Activated B cell treated with CpG ODN at 0.5 μM for 24 hours (primary cell): Measurements from ENCODE around the gene CLNK. TPM values are rescaled to one million over a fixed set of nuclear protein-coding genes. Genes with fewer than 3 reads are reported as not detected.

ENCODE experiments used
- ATAC-seq: fragments of 200-7000 bp; cut with Tn5 transposase; one replicate; pipeline ENCODE4 v1.10.0; 2021; ENCODE audit warnings: low read depth, mild to moderate bottlenecking, moderate library complexity
- CTCF ChIA-PET: fragments of 350-600 bp; sonication (Branson Sonifier 250); formaldehyde crosslinking; loops from one replicate; lab custom pipeline; 2021; ENCODE audit warnings: antibody characterized with exemption; lab: Charles Lee
- POLR2A ChIA-PET: fragments of 350-600 bp; sonication (Branson Sonifier 250); formaldehyde crosslinking; loops from one replicate; lab custom pipeline; 2021; ENCODE audit warnings: antibody characterized with exemption; lab: Charles Lee
- DNase-seq: peaks from one replicate; pipeline ENCODE4 v3.0.0; 2022
- H3K27ac Mint-ChIP-seq: one replicate; pipeline ENCODE4 v1.8.0; 2020; ENCODE audit warnings: mixed read lengths
- H3K27me3 Mint-ChIP-seq: one replicate; pipeline ENCODE4 v1.8.0; 2021; ENCODE audit warnings: mixed read lengths
- H3K36me3 Mint-ChIP-seq: one replicate; pipeline ENCODE4 v1.8.0; 2021; ENCODE audit warnings: low read depth, mixed read lengths
- H3K4me1 Mint-ChIP-seq: one replicate; pipeline ENCODE4 v1.8.0; 2021; ENCODE audit warnings: mixed read lengths
- H3K4me3 Mint-ChIP-seq: one replicate; pipeline ENCODE4 v1.8.0; 2020; ENCODE audit warnings: mild to moderate bottlenecking, mixed read lengths
- H3K9me3 Mint-ChIP-seq: one replicate; pipeline ENCODE4 v1.8.0; 2020; ENCODE audit warnings: mixed read lengths
- intact Hi-C: fragments of 100-400 bp; cut with micrococcal nuclease; formaldehyde crosslinking; loops from one replicate; pipeline ENCODE4 v1.15.1; 2024
- total RNA-seq: library from RNA; stranded (reverse); gene quantifications from 2 replicates; pipeline ENCODE4 v1.2.3, GENCODE V29; 2022
- TF ChIP-seq, protein P1 (sequence below): fragments of 200-600 bp; IDR thresholded peaks from one replicate; pipeline ENCODE4 v1.8.0; 2022; ENCODE audit warnings: antibody characterized with exemption, mild to moderate bottlenecking

Gene CLNK
- total RNA-seq, 1 donor from 2014 or later, result 0.58 TPM

DNA sequence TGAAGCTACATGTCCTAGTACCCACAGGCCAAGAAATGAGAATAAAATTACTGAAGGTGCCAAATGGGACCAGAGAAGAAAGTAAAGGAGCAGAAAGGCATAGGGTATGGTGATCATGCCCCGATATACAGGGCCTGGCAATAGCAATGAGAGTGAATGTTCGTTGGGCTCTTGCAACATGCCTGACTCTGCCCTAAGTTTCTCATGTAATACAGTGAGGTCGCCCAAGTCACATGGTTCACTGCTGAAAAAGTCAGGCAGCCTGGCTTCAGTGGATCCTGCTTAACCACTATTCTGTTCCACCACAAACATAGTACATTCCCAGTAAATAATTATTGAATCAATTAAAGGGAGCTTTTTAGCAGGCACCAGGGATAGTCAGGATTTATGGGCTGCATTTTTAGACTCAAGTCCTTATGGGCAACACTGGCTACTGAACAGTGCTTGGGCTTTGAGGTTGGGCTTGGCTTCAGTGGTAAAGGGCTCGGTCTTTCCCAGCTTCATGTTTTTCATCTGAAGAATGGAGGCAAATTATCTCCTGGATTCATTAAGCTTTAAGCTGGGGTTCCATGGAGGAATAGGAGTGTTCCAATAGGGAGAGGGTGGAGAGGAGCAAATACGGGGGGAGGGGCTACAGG is 160.3 kb downstream of the CLNK start:
- no peak for ATAC-seq
- H3K27me3 Mint-ChIP-seq, result peaks cover 3% of the 10 kb centered on the region
- DNase-seq, result no peak
- TF ChIP-seq, protein P1, sequence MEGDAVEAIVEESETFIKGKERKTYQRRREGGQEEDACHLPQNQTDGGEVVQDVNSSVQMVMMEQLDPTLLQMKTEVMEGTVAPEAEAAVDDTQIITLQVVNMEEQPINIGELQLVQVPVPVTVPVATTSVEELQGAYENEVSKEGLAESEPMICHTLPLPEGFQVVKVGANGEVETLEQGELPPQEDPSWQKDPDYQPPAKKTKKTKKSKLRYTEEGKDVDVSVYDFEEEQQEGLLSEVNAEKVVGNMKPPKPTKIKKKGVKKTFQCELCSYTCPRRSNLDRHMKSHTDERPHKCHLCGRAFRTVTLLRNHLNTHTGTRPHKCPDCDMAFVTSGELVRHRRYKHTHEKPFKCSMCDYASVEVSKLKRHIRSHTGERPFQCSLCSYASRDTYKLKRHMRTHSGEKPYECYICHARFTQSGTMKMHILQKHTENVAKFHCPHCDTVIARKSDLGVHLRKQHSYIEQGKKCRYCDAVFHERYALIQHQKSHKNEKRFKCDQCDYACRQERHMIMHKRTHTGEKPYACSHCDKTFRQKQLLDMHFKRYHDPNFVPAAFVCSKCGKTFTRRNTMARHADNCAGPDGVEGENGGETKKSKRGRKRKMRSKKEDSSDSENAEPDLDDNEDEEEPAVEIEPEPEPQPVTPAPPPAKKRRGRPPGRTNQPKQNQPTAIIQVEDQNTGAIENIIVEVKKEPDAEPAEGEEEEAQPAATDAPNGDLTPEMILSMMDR, result no peak
- intact Hi-C loops, result no loop called here
- H3K36me3 Mint-ChIP-seq, result no peaks in the 10 kb centered on the region
- ChIA-PET POLR2A (no interaction called here), CTCF (no interaction called here)
- H3K9me3 Mint-ChIP-seq, result no peaks in the 10 kb centered on the region
- no peak overlapping the region for H3K27ac Mint-ChIP-seq
- H3K4me3 Mint-ChIP-seq, result no peak overlapping the region
- H3K4me1 Mint-ChIP-seq, result no peaks in the 10 kb centered on the region

DNA sequence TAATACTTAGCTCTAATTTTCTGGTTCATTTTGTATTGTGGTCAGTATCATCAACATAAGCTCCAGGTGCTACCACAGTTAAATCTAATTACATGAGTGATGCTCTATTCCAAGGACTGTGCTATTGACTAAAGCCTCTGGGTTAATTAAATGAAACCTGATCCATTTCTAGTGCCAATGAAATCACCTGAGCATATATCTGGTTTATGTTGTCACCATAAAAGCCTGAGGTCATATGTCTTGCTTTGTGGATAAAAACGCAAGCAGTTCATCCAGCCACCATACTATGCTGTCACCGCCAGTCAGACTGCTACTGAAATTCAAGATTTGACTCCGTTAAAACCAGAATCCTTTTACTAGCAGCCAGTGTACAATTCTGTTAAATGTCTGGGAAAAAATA is 163.1 kb downstream of the CLNK start:
- Mint-ChIP-seq H3K27me3 (peaks cover 3% of the 10 kb centered on the region), H3K36me3 (no peaks in the 10 kb centered on the region), H3K4me1 (no peaks in the 10 kb centered on the region), H3K9me3 (no peaks in the 10 kb centered on the region), H3K27ac (no peak overlapping the region), H3K4me3 (no peak overlapping the region)
- no peak for ATAC-seq
- no peak for DNase-seq
- POLR2A ChIA-PET, result no interaction called here
- CTCF ChIA-PET, result no interaction called here
- TF ChIP-seq, protein P1, result no peak
- intact Hi-C loops, result no loop called here

DNA sequence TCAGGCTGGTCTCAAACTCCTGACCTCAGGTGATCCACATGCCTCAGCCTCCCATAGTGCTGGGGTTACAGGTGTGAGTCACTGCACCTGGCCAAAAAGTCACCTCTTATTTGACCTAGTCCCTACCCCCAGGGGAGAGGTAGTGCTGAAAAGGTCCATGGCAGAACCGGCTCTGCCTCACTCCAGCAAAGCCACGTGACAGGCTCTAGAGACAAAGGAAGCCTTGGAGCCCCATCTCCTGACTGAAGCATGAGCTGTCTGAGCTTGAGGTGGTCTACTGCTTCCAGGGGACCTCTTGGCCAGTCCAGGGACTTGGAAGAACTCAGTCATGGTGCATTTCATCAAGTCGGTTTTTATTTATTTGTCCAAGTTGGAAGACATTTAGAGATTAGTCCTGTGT is 174.8 kb downstream of the CLNK start:
- Mint-ChIP-seq H3K27ac (no peak overlapping the region), H3K4me3 (no peak overlapping the region), H3K36me3 (peaks cover 2% of the 10 kb centered on the region), H3K9me3 (peaks cover 5% of the 10 kb centered on the region), H3K4me1 (peaks cover 4% of the 10 kb centered on the region), H3K27me3 (no peaks in the 10 kb centered on the region)
- no peak for DNase-seq
- ChIA-PET CTCF (no interaction called here), POLR2A (no interaction called here)
- intact Hi-C loops, result no loop called here
- TF ChIP-seq, protein P1, result no peak
- ATAC-seq, result no peak

DNA sequence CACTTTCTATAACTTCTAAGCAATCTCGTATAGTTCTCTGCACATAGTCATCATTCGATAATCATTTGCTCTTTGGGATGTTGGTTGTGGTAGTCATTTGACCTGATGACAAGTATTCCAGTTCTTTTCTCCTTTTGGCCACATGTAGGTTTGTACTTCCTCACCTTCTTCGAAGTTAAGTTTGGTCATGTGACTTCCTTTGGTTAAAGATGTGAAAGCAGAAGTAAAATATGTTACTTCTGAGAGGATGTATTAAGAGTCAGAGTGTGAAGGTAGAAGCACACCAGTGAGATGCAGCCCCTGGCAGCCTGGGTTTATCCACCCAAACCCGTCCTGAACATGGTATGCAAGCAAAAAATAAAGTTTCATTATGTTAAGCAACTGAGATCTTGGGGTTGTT is 178.5 kb downstream of the CLNK start:
- TF ChIP-seq, protein P1, result no peak
- ChIA-PET POLR2A (no interaction called here), CTCF (no interaction called here)
- no peak for ATAC-seq
- Mint-ChIP-seq H3K27me3 (no peaks in the 10 kb centered on the region), H3K4me3 (no peak overlapping the region), H3K9me3 (peaks cover 5% of the 10 kb centered on the region), H3K27ac (no peak overlapping the region), H3K4me1 (peaks cover 4% of the 10 kb centered on the region), H3K36me3 (peaks cover 2% of the 10 kb centered on the region)
- intact Hi-C loops, result no loop called here
- DNase-seq, result no peak

DNA sequence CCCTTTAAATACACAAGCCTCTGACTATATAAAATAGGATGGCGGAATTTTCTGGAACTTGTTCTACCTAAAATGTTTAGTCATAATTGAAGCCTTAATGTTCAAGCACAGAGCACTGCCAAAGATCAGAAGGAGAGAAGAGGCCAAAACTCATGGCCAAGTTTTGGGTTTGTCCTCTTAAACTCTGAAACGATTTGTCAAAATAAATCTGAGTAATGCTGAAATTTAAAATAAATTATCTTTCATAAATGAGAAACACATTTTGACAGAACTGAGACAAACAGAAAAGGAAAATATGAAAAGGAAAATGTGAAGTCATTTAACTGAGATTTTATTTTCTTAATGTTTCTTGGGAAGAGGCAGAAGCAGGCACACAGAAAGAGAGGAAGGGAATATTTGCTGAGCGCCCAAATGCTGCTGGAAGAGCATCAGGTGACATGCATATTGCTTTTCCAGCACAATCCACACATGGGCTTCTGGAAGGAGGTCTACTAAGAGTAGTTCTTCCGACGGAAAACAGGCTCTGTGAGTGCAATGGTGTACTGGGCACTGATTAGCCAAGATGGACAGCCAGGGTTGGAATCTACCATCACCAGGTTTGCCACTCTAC is 179.9 kb downstream of the CLNK start:
- Mint-ChIP-seq H3K9me3 (peaks cover 5% of the 10 kb centered on the region), H3K36me3 (peaks cover 2% of the 10 kb centered on the region), H3K27ac (no peak overlapping the region), H3K27me3 (no peaks in the 10 kb centered on the region), H3K4me1 (peaks cover 4% of the 10 kb centered on the region), H3K4me3 (no peak overlapping the region)
- ATAC-seq (no peak), DNase-seq (no peak)
- TF ChIP-seq, protein P1, result no peak
- ChIA-PET CTCF (no interaction called here), POLR2A (no interaction called here)
- intact Hi-C loops, result no loop called here
